Suprapubic skin (tissue), 3 donors: ENCODE data around the gene ATF7.

Source experiments
- POLR2A ChIP-seq, 2 donors: fragments of 450-650 bp; IDR thresholded peaks; one replicate each; pipeline ENCODE4 v1.6.1; 2017; ENCODE audit warnings: antibody characterized with exemption in 2 of 2, mild to moderate bottlenecking in 2 of 2, moderate library complexity in 2 of 2
- TF ChIP-seq, protein P1 (sequence below), 2 donors: fragments of 200-600 bp in 1 of 2; fragments of 450-650 bp in 1 of 2; sonication (generic) in 1 of 2; IDR thresholded peaks; one replicate each; pipeline ENCODE4 v1.5.1; 2016 to 2019; ENCODE audit warnings: antibody characterized with exemption in 2 of 2, mild to moderate bottlenecking in 1 of 2, moderate library complexity in 1 of 2

DNA sequence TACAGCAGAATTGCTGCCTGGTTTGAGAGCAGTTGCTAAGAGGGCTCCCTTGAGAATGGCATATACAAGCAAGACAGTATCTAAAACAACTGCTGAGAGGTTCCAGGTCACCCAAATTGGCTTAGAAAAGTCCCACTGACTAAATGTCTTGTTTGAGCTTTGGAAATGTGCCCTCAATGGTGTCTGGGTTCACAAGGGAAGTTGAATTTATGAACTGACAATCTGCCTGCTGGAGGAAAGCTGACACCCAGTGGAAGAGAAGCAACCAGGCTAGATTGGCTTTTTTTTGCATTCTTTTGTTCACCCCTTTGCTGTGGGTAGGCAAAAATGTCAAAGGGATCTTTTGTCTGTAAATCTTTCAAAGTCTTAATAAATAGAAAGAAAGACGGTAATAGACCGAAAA lies 74.3 kb downstream of the ATF7 start:
- TF ChIP-seq, protein P1, sequence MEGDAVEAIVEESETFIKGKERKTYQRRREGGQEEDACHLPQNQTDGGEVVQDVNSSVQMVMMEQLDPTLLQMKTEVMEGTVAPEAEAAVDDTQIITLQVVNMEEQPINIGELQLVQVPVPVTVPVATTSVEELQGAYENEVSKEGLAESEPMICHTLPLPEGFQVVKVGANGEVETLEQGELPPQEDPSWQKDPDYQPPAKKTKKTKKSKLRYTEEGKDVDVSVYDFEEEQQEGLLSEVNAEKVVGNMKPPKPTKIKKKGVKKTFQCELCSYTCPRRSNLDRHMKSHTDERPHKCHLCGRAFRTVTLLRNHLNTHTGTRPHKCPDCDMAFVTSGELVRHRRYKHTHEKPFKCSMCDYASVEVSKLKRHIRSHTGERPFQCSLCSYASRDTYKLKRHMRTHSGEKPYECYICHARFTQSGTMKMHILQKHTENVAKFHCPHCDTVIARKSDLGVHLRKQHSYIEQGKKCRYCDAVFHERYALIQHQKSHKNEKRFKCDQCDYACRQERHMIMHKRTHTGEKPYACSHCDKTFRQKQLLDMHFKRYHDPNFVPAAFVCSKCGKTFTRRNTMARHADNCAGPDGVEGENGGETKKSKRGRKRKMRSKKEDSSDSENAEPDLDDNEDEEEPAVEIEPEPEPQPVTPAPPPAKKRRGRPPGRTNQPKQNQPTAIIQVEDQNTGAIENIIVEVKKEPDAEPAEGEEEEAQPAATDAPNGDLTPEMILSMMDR (IDR thresholded peaks at IDR 0.05): no peak
- no peak for TF ChIP-seq POLR2A (IDR thresholded peaks at IDR 0.05)
